Ishikawa (cell line): Measurements from ENCODE around the gene POLD2.

Experiments
- CEBPB ChIP-seq: IDR thresholded peaks from 2 replicates; pipeline ENCODE4 v1.6.1; 2012
- CREB1 ChIP-seq: IDR thresholded peaks from 2 replicates; pipeline ENCODE4 v1.6.1; 2012; ENCODE audit warnings: low read depth
- EP300 ChIP-seq: IDR thresholded peaks from 2 replicates; pipeline ENCODE4 v1.6.1; 2012; ENCODE audit warnings: borderline replicate concordance
- NFIC ChIP-seq: IDR thresholded peaks from 2 replicates; pipeline ENCODE4 v1.6.1; 2012
- RAD21 ChIP-seq: IDR thresholded peaks from 2 replicates; pipeline ENCODE4 v1.6.1; 2012; ENCODE audit warnings: low read depth
- REST ChIP-seq: IDR thresholded peaks from 2 replicates; pipeline ENCODE4 v1.6.1; 2012; ENCODE audit warnings: low read depth, mild to moderate bottlenecking
- TAF1 ChIP-seq: IDR thresholded peaks from 2 replicates; pipeline ENCODE4 v1.6.1; 2012; ENCODE audit warnings: low read depth, mild to moderate bottlenecking
- TEAD4 ChIP-seq: IDR thresholded peaks from 2 replicates; pipeline ENCODE4 v1.6.1; 2012
- USF1 ChIP-seq: IDR thresholded peaks from 2 replicates; pipeline ENCODE4 v1.6.1; 2012
- YY1 ChIP-seq: IDR thresholded peaks from 2 replicates; pipeline ENCODE4 v1.6.1; 2012; ENCODE audit warnings: low read depth
- ZBTB7A ChIP-seq: IDR thresholded peaks from 2 replicates; pipeline ENCODE4 v1.6.1; 2012; ENCODE audit warnings: low read depth
- TF ChIP-seq, protein P1 (sequence below): IDR thresholded peaks from 2 replicates; pipeline ENCODE4 v1.6.1; 2012

GRCh38 chr7:44117801-44118429, 5.4 kb downstream of the POLD2 start:
- TF ChIP-seq, protein P1, sequence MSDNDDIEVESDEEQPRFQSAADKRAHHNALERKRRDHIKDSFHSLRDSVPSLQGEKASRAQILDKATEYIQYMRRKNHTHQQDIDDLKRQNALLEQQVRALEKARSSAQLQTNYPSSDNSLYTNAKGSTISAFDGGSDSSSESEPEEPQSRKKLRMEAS: no peak
- TF ChIP-seq EP300 (no peak), ZBTB7A (no peak), RAD21 (no peak), USF1 (no peak), CREB1 (no peak), CEBPB (no peak), TAF1 (no peak), REST (no peak), NFIC (no peak), TEAD4 (no peak), YY1 (no peak)
